H1 (cell line): ENCODE results near the gene SLC7A9. TPM values are rescaled to one million over a fixed set of nuclear protein-coding genes. Genes with fewer than 3 reads are reported as not detected.

ENCODE experiments used
- CTCF ChIA-PET: fragments of 300-600 bp; sonication (Branson Sonifier 250); formaldehyde crosslinking; loops from one replicate; lab custom pipeline; 2021; ENCODE audit not compliant: partially characterized antibody; lab: Charles Lee
- POLR2A ChIA-PET: fragments of 300-600 bp; sonication (Branson Sonifier 250); formaldehyde crosslinking; loops from one replicate; lab custom pipeline; 2021; ENCODE audit warnings: inconsistent platforms; ENCODE audit not compliant: partially characterized antibody; lab: Charles Lee
- DNase-seq, 2 experiments: peaks; one replicate each; pipeline versions ENCODE4 v3.0.0 to v3.0.0-alpha.2; 2010 to 2022; ENCODE audit warnings: low spot score in 2 of 2, low read depth in 1 of 2, mixed read lengths in 1 of 2
- FAIRE-seq: peaks from 2 replicates; lab custom pipeline; 2011; peaks lifted over from hg19 to GRCh38; lab: Jason Lieb, UNC
- H2AFZ ChIP-seq: 2 replicates; pipeline ENCODE4 v1.8.1; 2012; ENCODE audit warnings: low read length, inconsistent platforms
- H2AK5ac ChIP-seq: 2 replicates; pipeline ENCODE4 v1.6.1; 2013; ENCODE audit warnings: low read depth, low read length
- H2BK120ac ChIP-seq: replicated peaks from 2 replicates; pipeline ENCODE3; 2013; ENCODE audit warnings: low read depth, low read length, inconsistent platforms
- H2BK12ac ChIP-seq: 2 replicates; pipeline ENCODE4 v1.6.1; 2013; ENCODE audit warnings: low read depth, low read length
- H2BK15ac ChIP-seq: 2 replicates; pipeline ENCODE4 v1.6.1; 2013; ENCODE audit warnings: low read length
- H2BK20ac ChIP-seq: 2 replicates; pipeline ENCODE4 v1.6.1; 2013; ENCODE audit warnings: low read length
- H2BK5ac ChIP-seq: 2 replicates; pipeline ENCODE4 v1.6.1; 2013; ENCODE audit warnings: low read depth, low read length
- H3K14ac ChIP-seq: 2 replicates; pipeline ENCODE4 v1.6.1; 2013; ENCODE audit warnings: inconsistent platforms; ENCODE audit not compliant: insufficient read length
- H3K18ac ChIP-seq: 2 replicates; pipeline ENCODE4 v1.6.1; 2013; ENCODE audit warnings: low read length; ENCODE audit errors: extremely low read depth
- H3K23ac ChIP-seq: 2 replicates; pipeline ENCODE4 v1.6.1; 2013; ENCODE audit warnings: inconsistent platforms; ENCODE audit not compliant: insufficient read length
- H3K23me2 ChIP-seq: 2 replicates; pipeline ENCODE4 v1.6.1; 2013; ENCODE audit warnings: low read depth, low read length
- H3K27ac ChIP-seq: 2 replicates; pipeline ENCODE4 v1.6.1; 2011; ENCODE audit warnings: low read depth, low read length, inconsistent platforms
- H3K27me3 ChIP-seq, 4 experiments: replicated peaks in 1 of 4; 1 replicate in 1 of 4; 2 replicates in 3 of 4; pipeline versions ENCODE4 v1.6.1 to v1.8.1; 2011 to 2013; ENCODE audit warnings: low read length in 3 of 4, mild to moderate bottlenecking in 3 of 4, inconsistent platforms in 2 of 4, mixed read lengths in 2 of 4, moderate library complexity in 1 of 4; ENCODE audit not compliant: control insufficient read depth in 3 of 4, insufficient read depth in 3 of 4; ENCODE audit errors: extremely low read depth in 1 of 4
- H3K36me3 ChIP-seq, 4 experiments: 2 replicates each; pipeline versions ENCODE4 v1.6.1 to v1.8.1; 2011 to 2013; ENCODE audit warnings: mild to moderate bottlenecking in 4 of 4, low read length in 3 of 4, moderate library complexity in 2 of 4, control low read depth in 1 of 4, inconsistent platforms in 1 of 4; ENCODE audit not compliant: insufficient read depth in 4 of 4, control insufficient read depth in 2 of 4
- H3K4ac ChIP-seq: replicated peaks from 2 replicates; pipeline ENCODE3; 2013; ENCODE audit warnings: low read length, low read depth, mixed read lengths, inconsistent platforms; ENCODE audit not compliant: insufficient read length
- H3K4me1 ChIP-seq, 4 experiments: replicated peaks in 1 of 4; 1 replicate in 1 of 4; 2 replicates in 3 of 4; pipeline versions ENCODE4 v1.6.1 to v1.8.1; 2011 to 2013; ENCODE audit warnings: low read length in 3 of 4, inconsistent platforms in 2 of 4, mixed read lengths in 1 of 4; ENCODE audit not compliant: insufficient read depth in 4 of 4, control insufficient read depth in 3 of 4
- H3K4me2 ChIP-seq, 2 experiments: 2 replicates each; pipeline versions ENCODE4 v1.6.1 to v1.8.1; 2011 to 2013; ENCODE audit warnings: low read depth in 2 of 2, low read length in 2 of 2, control low read depth in 1 of 2, inconsistent platforms in 1 of 2, mild to moderate bottlenecking in 1 of 2; ENCODE audit not compliant: insufficient read depth in 1 of 2
- H3K4me3 ChIP-seq, 4 experiments: fragments of 200-600, 300-600 bp in 1 of 4; sonication (generic), shearing (Covaris generic), sonication (Bioruptor Twin) in 1 of 4; 2 replicates each; pipeline versions ENCODE4 v1.5.1 to v1.8.1; 2011 to 2016; ENCODE audit warnings: low read length in 4 of 4, low read depth in 3 of 4, control low read depth in 2 of 4, inconsistent platforms in 2 of 4, mild to moderate bottlenecking in 2 of 4, mixed read lengths in 1 of 4, moderate library complexity in 1 of 4; ENCODE audit not compliant: insufficient read depth in 2 of 4; ENCODE audit errors: extremely low read depth in 1 of 4
- H3K56ac ChIP-seq: replicated peaks from 2 replicates; pipeline ENCODE3; 2013; ENCODE audit warnings: low read depth, mild to moderate bottlenecking, mixed read lengths, low read length, inconsistent platforms; ENCODE audit not compliant: insufficient read length
- H3K79me1 ChIP-seq: 2 replicates; pipeline ENCODE4 v1.6.1; 2013; ENCODE audit warnings: low read depth, low read length, control low read depth
- H3K79me2 ChIP-seq, 2 experiments: 2 replicates each; pipeline versions ENCODE4 v1.6.1 to v1.8.1; 2012 to 2013; ENCODE audit warnings: low read length in 2 of 2, mild to moderate bottlenecking in 2 of 2, inconsistent platforms in 1 of 2; ENCODE audit not compliant: insufficient read depth in 2 of 2, control insufficient read depth in 1 of 2
- H3K9ac ChIP-seq, 4 experiments: replicated peaks in 1 of 4; 1 replicate in 1 of 4; 2 replicates in 3 of 4; pipeline versions ENCODE4 v1.6.1 to v1.8.1; 2011 to 2013; ENCODE audit warnings: low read depth in 3 of 4, low read length in 3 of 4, control low read depth in 2 of 4, mild to moderate bottlenecking in 2 of 4, moderate library complexity in 2 of 4, inconsistent platforms in 1 of 4; ENCODE audit errors: extremely low read depth in 1 of 4
- H3K9me3 ChIP-seq, 2 experiments: 2 replicates each; pipeline versions ENCODE4 v1.6.1 to v1.8.1; 2012 to 2013; ENCODE audit warnings: mild to moderate bottlenecking in 2 of 2, moderate library complexity in 2 of 2, control low read depth in 1 of 2, inconsistent platforms in 1 of 2, low read depth in 1 of 2, low read length in 1 of 2, mixed read lengths in 1 of 2; ENCODE audit not compliant: insufficient read depth in 2 of 2
- H4K20me1 ChIP-seq, 2 experiments: replicated peaks in 1 of 2; 2 replicates each; pipeline versions ENCODE3 to v1.8.1; 2011 to 2013; ENCODE audit warnings: inconsistent platforms in 2 of 2, low read length in 2 of 2, mild to moderate bottlenecking in 1 of 2; ENCODE audit not compliant: insufficient read depth in 2 of 2, control insufficient read depth in 1 of 2
- H4K5ac ChIP-seq: 2 replicates; pipeline ENCODE4 v1.6.1; 2013; ENCODE audit warnings: low read length, low read depth, mixed read lengths, inconsistent platforms; ENCODE audit not compliant: insufficient read length
- H4K8ac ChIP-seq: 2 replicates; pipeline ENCODE4 v1.8.0; 2013; ENCODE audit warnings: mild to moderate bottlenecking, moderate library complexity, low read length, inconsistent platforms; ENCODE audit not compliant: insufficient read depth; ENCODE audit errors: extremely low read depth
- H4K91ac ChIP-seq: replicated peaks from 2 replicates; pipeline ENCODE3; 2013; ENCODE audit warnings: low read length, mixed read lengths, inconsistent platforms; ENCODE audit not compliant: insufficient read length
- EGR1 ChIP-seq: IDR thresholded peaks from 2 replicates; pipeline ENCODE4 v1.6.1; 2011; ENCODE audit warnings: low read depth, low read length, borderline replicate concordance
- GABPA ChIP-seq: IDR thresholded peaks from 2 replicates; pipeline ENCODE4 v1.6.1; 2011; ENCODE audit warnings: mild to moderate bottlenecking, low read length, moderate library complexity, borderline replicate concordance; ENCODE audit not compliant: insufficient read depth
- JUN ChIP-seq: IDR thresholded peaks from 2 replicates; pipeline ENCODE4 v1.6.1; 2011; ENCODE audit warnings: low read depth, mild to moderate bottlenecking, improper control_type of control experiment, low read length
- NANOG ChIP-seq: IDR thresholded peaks from 2 replicates; pipeline ENCODE4 v1.6.1; 2011; ENCODE audit warnings: low read length, low read depth, mild to moderate bottlenecking, inconsistent platforms; ENCODE audit not compliant: insufficient read depth, poor library complexity, severe bottlenecking
- NRF1 ChIP-seq: IDR thresholded peaks from 2 replicates; pipeline ENCODE4 v1.6.1; 2011; ENCODE audit warnings: mild to moderate bottlenecking, low read depth, low read length, improper control_type of control experiment
- SIN3A ChIP-seq, 2 experiments: IDR thresholded peaks in 1 of 2; conservative IDR thresholded peaks in 1 of 2; 2 replicates each; pipeline ENCODE4 v1.6.1; 2011 to 2012; ENCODE audit warnings: low read length in 2 of 2, improper control_type of control experiment in 1 of 2, low read depth in 1 of 2, mild to moderate bottlenecking in 1 of 2
- SUZ12 ChIP-seq: fragments of 200-600 bp; sonication (generic); IDR thresholded peaks from 2 replicates; pipeline ENCODE4 v1.6.1; 2012; ENCODE audit warnings: mild to moderate bottlenecking, inconsistent platforms, low read length, moderate library complexity, mixed read lengths
- WGBS, 2 experiments: shearing (Covaris generic) in 1 of 2; methylation state at CpG; one replicate each; pipeline versions ENCODE4 v1.1.6 to v1.1.7; 2013 to 2015; ENCODE audit warnings: low lambda C conversion rate in 2 of 2, mixed read lengths in 2 of 2, inconsistent platforms in 1 of 2, low coverage in 1 of 2, missing lambda C conversion rate in 1 of 2; ENCODE audit not compliant: insufficient replicate concordance in 2 of 2, insufficient coverage in 1 of 2, insufficient read length in 1 of 2; ENCODE audit errors: extremely low coverage in 1 of 2, missing lambda C conversion rate in 1 of 2; 5-methylcytosine and 5-hydroxymethylcytosine counted together
- polyA plus RNA-seq, 7 experiments: library from polyadenylated mRNA; depleted of rRNA in 3 of 7; stranded (reverse) in 5 of 7; unstranded in 2 of 7; fragments of >200 nt in 5 of 7; fragments of 200-250 nt in 2 of 7; gene quantifications; 1 replicate in 5 of 7; 2 replicates in 1 of 7; 4 replicates in 1 of 7; pipeline versions ENCODE4 v1.2.1 to v1.2.3, GENCODE V29; 2011 to 2013; ENCODE audit warnings: missing spikeins in 2 of 7, mixed read lengths in 2 of 7
- total RNA-seq: library from RNA; stranded (reverse); fragmentation: NEBNext Ultra II Directional; extraction: Animal tissue kit (Norgen Biotek cat#: 25700); gene quantifications from 2 replicates; pipeline ENCODE4 v1.2.1, GENCODE V29; 2021
- TF ChIP-seq, protein P1 (sequence below): IDR thresholded peaks from 2 replicates; pipeline ENCODE4 v1.6.1; 2012; ENCODE audit warnings: inconsistent platforms

The SLC7A9 gene
- total and polyA plus RNA-seq, 2 of the 8 experiments (the other 6 are each of a cell fraction or from before 2014, with no cell fraction given), result 0.15 TPM; not detected in 1

DNA sequence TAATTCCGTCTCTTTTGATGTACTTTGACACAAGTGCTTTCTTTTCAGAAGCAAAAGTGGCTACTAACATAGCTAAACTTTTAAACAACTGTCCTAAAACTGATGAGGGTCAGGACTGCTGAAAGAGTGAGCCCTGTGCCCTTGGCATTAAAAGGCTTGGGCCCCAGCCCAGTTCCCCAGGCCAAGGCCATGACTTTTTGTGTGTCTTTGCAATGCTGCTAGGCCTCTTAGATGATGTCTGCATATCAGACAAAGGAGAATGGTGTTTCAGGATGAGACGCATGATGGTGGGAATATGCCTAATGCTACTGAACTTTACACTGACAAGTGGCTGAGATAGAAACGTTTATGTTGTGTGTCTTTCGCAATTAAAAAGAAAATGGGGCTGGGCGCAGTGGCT lies 38.0 kb downstream of the SLC7A9 start:
- Histone ChIP-seq H2BK12ac (no peak overlapping the region), H3K23me2 (no peaks in the 10 kb centered on the region), H3K36me3 (no peaks in the 10 kb centered on the region), H4K91ac (no peak overlapping the region), H3K4me3 (no peak overlapping the region), H4K20me1 (no peaks in the 10 kb centered on the region), H3K56ac (no peak overlapping the region), H3K9ac (no peak overlapping the region), H3K18ac (no peak overlapping the region), H2BK120ac (no peak overlapping the region), H3K14ac (no peak overlapping the region), H3K4me2 (no peak overlapping the region), H2BK20ac (no peak overlapping the region), H2BK15ac (no peak overlapping the region), H3K4ac (no peak overlapping the region), H4K5ac (no peak overlapping the region), H4K8ac (no peak overlapping the region), H2AFZ (no peak overlapping the region), H3K79me2 (no peaks in the 10 kb centered on the region), H2AK5ac (no peak overlapping the region), H3K9me3 (no peaks in the 10 kb centered on the region), H3K4me1 (peaks cover 0 to 9% (median 4%) of the 10 kb centered on the region in 4 experiments; a peak in 5 of 7 replicates), H3K23ac (no peak overlapping the region), H3K27me3 (no peaks in the 10 kb centered on the region), H2BK5ac (no peak overlapping the region), H3K79me1 (no peaks in the 10 kb centered on the region), H3K27ac (no peak overlapping the region)
- 85% methylated on average over 5 of the region's 5 CpGs; no CpG with 5 or more reads in 1 of the 2 experiments for WGBS, 2 experiments
- no peak for DNase-seq
- FAIRE-seq, result no peak
- CTCF ChIA-PET, result no interaction called here
- POLR2A ChIA-PET, result no interaction called here
- TF ChIP-seq NRF1 (no peak), SIN3A (conservative IDR thresholded peaks at IDR 0.05 in 1 of 2, IDR thresholded peaks at IDR 0.05 in 1 of 2; ENCODE audit: low read depth in 1 of 2, low read length in 2 of 2) (no peak), JUN (no peak), NANOG (no peak), GABPA (no peak), SUZ12 (no peak), EGR1 (no peak)
- TF ChIP-seq, protein P1, sequence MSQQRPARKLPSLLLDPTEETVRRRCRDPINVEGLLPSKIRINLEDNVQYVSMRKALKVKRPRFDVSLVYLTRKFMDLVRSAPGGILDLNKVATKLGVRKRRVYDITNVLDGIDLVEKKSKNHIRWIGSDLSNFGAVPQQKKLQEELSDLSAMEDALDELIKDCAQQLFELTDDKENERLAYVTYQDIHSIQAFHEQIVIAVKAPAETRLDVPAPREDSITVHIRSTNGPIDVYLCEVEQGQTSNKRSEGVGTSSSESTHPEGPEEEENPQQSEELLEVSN, result no peak
